Hepatocyte (in vitro differentiated cells): Measurements from ENCODE around the gene POLR2E. TPM values are rescaled to one million over a fixed set of nuclear protein-coding genes. Genes with fewer than 3 reads are reported as not detected.

ENCODE experiments used
- DNase-seq: peaks from one replicate; pipeline ENCODE4 v3.0.0-alpha.2; 2016; ENCODE audit warnings: low spot score
- H2AFZ ChIP-seq: fragments of 200-600 bp; sonication (generic); 2 replicates; pipeline ENCODE4 v1.6.0; 2016; ENCODE audit warnings: antibody characterized with exemption, mild to moderate bottlenecking
- H3K27ac ChIP-seq: fragments of 200-600 bp; sonication (generic); 2 replicates; pipeline ENCODE4 v1.5.1; 2016; ENCODE audit warnings: mild to moderate bottlenecking
- H3K27me3 ChIP-seq: fragments of 200-600 bp; sonication (generic); 2 replicates; pipeline ENCODE4 v1.6.1; 2016
- H3K36me3 ChIP-seq: fragments of 200-600 bp; sonication (generic); replicated peaks from 2 replicates; pipeline ENCODE4 v1.5.1; 2016; ENCODE audit warnings: low read depth; ENCODE audit not compliant: insufficient read depth
- H3K4me1 ChIP-seq: fragments of 200-600 bp; sonication (generic); 2 replicates; pipeline ENCODE4 v1.5.1; 2016; ENCODE audit warnings: mild to moderate bottlenecking, moderate library complexity; ENCODE audit not compliant: insufficient read depth
- H3K4me2 ChIP-seq: fragments of 200-600 bp; sonication (generic); 2 replicates; pipeline ENCODE4 v1.6.0; 2016
- H3K4me3 ChIP-seq: fragments of 200-600 bp; sonication (generic); 2 replicates; pipeline ENCODE4 v1.5.1; 2016; ENCODE audit warnings: mild to moderate bottlenecking
- H3K79me2 ChIP-seq: fragments of 200-600 bp; sonication (generic); 2 replicates; pipeline ENCODE4 v1.6.0; 2017; ENCODE audit warnings: mild to moderate bottlenecking
- H3K9me2 ChIP-seq: fragments of 200-600 bp; sonication (generic); replicated peaks from 2 replicates; pipeline ENCODE4 v1.6.0; 2017; ENCODE audit warnings: mild to moderate bottlenecking; ENCODE audit not compliant: insufficient read depth
- H3K9me3 ChIP-seq: fragments of 200-600 bp; sonication (generic); 2 replicates; pipeline ENCODE4 v1.5.1; 2016; ENCODE audit warnings: low read depth, mild to moderate bottlenecking
- H4K20me1 ChIP-seq: fragments of 200-600 bp; sonication (generic); 2 replicates; pipeline ENCODE4 v1.6.0; 2016; ENCODE audit warnings: mild to moderate bottlenecking; ENCODE audit not compliant: insufficient read depth, poor library complexity, severe bottlenecking
- EZH2 ChIP-seq: fragments of 200-600 bp; sonication (generic); IDR thresholded peaks from 2 replicates; pipeline ENCODE4 v1.6.1; 2016; ENCODE audit warnings: antibody characterized with exemption, mild to moderate bottlenecking, borderline replicate concordance
- EZH2phosphoT487 ChIP-seq: fragments of 200-600 bp; sonication (generic); IDR thresholded peaks from one replicate; pipeline ENCODE4 v1.6.1; 2018; ENCODE audit warnings: antibody characterized with exemption, mild to moderate bottlenecking, low read depth, moderate library complexity; ENCODE audit not compliant: unreplicated experiment, severe bottlenecking
- WGBS: methylation state at CpG from one replicate; pipeline ENCODE4 v1.1.6; 2016; ENCODE audit warnings: low lambda C conversion rate; ENCODE audit errors: missing lambda C conversion rate; 5-methylcytosine and 5-hydroxymethylcytosine counted together
- polyA plus RNA-seq: library from polyadenylated mRNA; unstranded; fragments of >200 nt; fragmentation: Nextera tagmentation; extraction: Ambion mirVana; gene quantifications from 2 replicates; pipeline ENCODE4 v1.2.1, GENCODE V29; 2016
- total RNA-seq: library from RNA; depleted of rRNA; stranded (reverse); fragments of >200 nt; gene quantifications from 2 replicates; pipeline ENCODE4 v1.2.3, GENCODE V29; 2014
- TF ChIP-seq, protein P1 (sequence below): fragments of 200-600 bp; sonication (generic); IDR thresholded peaks from 2 replicates; pipeline ENCODE4 v1.5.1; 2016; ENCODE audit warnings: antibody characterized with exemption, mild to moderate bottlenecking; ENCODE audit not compliant: poor library complexity

POLR2E gene
- total and polyA plus RNA-seq, 2 experiments from 2014 or later, result 126 to 328 TPM

GRCh38 chr19:1103708-1104310 lies 8.6 kb upstream of the POLR2E start, which contains the start of gene GPX4:
GPX4 (plus strand) TSS chr19:1103994; CDS start chr19:1104044, 50 bp downstream.
- peaks cover 19% of the 10 kb centered on the region for H4K20me1 ChIP-seq
- H3K36me3 ChIP-seq, result no peaks in the 10 kb centered on the region
- TF ChIP-seq, protein P1, sequence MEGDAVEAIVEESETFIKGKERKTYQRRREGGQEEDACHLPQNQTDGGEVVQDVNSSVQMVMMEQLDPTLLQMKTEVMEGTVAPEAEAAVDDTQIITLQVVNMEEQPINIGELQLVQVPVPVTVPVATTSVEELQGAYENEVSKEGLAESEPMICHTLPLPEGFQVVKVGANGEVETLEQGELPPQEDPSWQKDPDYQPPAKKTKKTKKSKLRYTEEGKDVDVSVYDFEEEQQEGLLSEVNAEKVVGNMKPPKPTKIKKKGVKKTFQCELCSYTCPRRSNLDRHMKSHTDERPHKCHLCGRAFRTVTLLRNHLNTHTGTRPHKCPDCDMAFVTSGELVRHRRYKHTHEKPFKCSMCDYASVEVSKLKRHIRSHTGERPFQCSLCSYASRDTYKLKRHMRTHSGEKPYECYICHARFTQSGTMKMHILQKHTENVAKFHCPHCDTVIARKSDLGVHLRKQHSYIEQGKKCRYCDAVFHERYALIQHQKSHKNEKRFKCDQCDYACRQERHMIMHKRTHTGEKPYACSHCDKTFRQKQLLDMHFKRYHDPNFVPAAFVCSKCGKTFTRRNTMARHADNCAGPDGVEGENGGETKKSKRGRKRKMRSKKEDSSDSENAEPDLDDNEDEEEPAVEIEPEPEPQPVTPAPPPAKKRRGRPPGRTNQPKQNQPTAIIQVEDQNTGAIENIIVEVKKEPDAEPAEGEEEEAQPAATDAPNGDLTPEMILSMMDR, result no peak
- no peak for TF ChIP-seq EZH2phosphoT487
- TF ChIP-seq EZH2, result no peak
- H3K4me3 ChIP-seq, result peak within 1 kb of the TSS; percentile 95
- H3K9me3 ChIP-seq, result no peaks in the 10 kb centered on the region
- peak; percentile 100 for DNase-seq
- H3K79me2 ChIP-seq, result peaks cover 24% of the 10 kb centered on the region
- H3K4me1 ChIP-seq, result peaks cover 36% of the 10 kb centered on the region
- under 1% methylated on average over 61 of the region's 75 CpGs for WGBS
- H3K9me2 ChIP-seq, result no peaks in the 10 kb centered on the region
- H3K27me3 ChIP-seq, result no peaks in the 10 kb centered on the region
- peak within 1 kb of the TSS; percentile 99 for H3K27ac ChIP-seq
- no peak within 1 kb of the TSS for H2AFZ ChIP-seq
- H3K4me2 ChIP-seq, result peak within 1 kb of the TSS; percentile 95

GRCh38 chr19:1103132-1103707 lies 8.0 kb upstream of the POLR2E start:
- H3K4me2 ChIP-seq, result peak overlapping the region; percentile 70
- no peaks in the 10 kb centered on the region for H3K27me3 ChIP-seq
- peaks cover 19% of the 10 kb centered on the region for H4K20me1 ChIP-seq
- 55% methylated on average over 20 of the region's 20 CpGs for WGBS
- H3K79me2 ChIP-seq, result peaks cover 24% of the 10 kb centered on the region
- no peak overlapping the region for H3K4me3 ChIP-seq
- no peaks in the 10 kb centered on the region for H3K9me2 ChIP-seq
- H3K4me1 ChIP-seq, result peaks cover 41% of the 10 kb centered on the region
- H3K9me3 ChIP-seq, result no peaks in the 10 kb centered on the region
- no peak for DNase-seq
- no peak for TF ChIP-seq EZH2phosphoT487
- TF ChIP-seq EZH2, result no peak
- TF ChIP-seq, protein P1, result no peak
- H3K27ac ChIP-seq, result peak overlapping the region; percentile 97
- no peaks in the 10 kb centered on the region for H3K36me3 ChIP-seq
- no peak overlapping the region for H2AFZ ChIP-seq

GRCh38 chr19:1102407-1103131 lies 7.4 kb upstream of the POLR2E start:
- no peak overlapping the region for H3K4me3 ChIP-seq
- DNase-seq, result peak; percentile 89
- H3K9me3 ChIP-seq, result no peaks in the 10 kb centered on the region
- H3K4me1 ChIP-seq, result peaks cover 46% of the 10 kb centered on the region
- peak overlapping the region; percentile 97 for H3K27ac ChIP-seq
- H3K9me2 ChIP-seq, result no peaks in the 10 kb centered on the region
- peaks cover 24% of the 10 kb centered on the region for H3K79me2 ChIP-seq
- H4K20me1 ChIP-seq, result peaks cover 19% of the 10 kb centered on the region
- H2AFZ ChIP-seq, result no peak overlapping the region
- H3K27me3 ChIP-seq, result no peaks in the 10 kb centered on the region
- H3K36me3 ChIP-seq, result no peaks in the 10 kb centered on the region
- H3K4me2 ChIP-seq, result peak overlapping the region; percentile 70
- no peak for TF ChIP-seq EZH2phosphoT487
- TF ChIP-seq EZH2, result no peak
- WGBS, result 65% methylated on average over 17 of the region's 17 CpGs

- Histone ChIP-seq H3K27me3 (no peaks in the 10 kb centered on the region), H3K79me2 (peaks cover 16% of the 10 kb centered on the region), H3K36me3 (no peaks in the 10 kb centered on the region), H3K9me2 (no peaks in the 10 kb centered on the region), H3K27ac (peak overlapping the region; percentile 97), H3K4me1 (peaks cover 48% of the 10 kb centered on the region), H3K9me3 (no peaks in the 10 kb centered on the region), H4K20me1 (peaks cover 13% of the 10 kb centered on the region), H3K4me3 (no peak overlapping the region), H3K4me2 (peak overlapping the region; percentile 55), H2AFZ (peak overlapping the region; percentile 36)
- WGBS, result 54% methylated on average over 9 of the region's 9 CpGs
- no peak for TF ChIP-seq EZH2
- TF ChIP-seq, protein P1, result no peak
- no peak for TF ChIP-seq EZH2phosphoT487
- no peak for DNase-seq
These were observed 6.1 kb upstream of the POLR2E start for GRCh38 chr19:1101337-1101698.
